Measurements from ENCODE around the gene RELCH.

The RELCH gene

GRCh38 chr18:62357079-62357719 is 170.1 kb downstream of the RELCH start:
- DNase-seq, result no peak
- H3K36me3 ChIP-seq (replicated peaks), result no peaks in the 10 kb centered on the region
- TF ChIP-seq CTCF (IDR thresholded peaks at IDR 0.05; ENCODE audit: low read depth, low read length, missing control alignments), result no peak
- no peak overlapping the region for H3K27ac ChIP-seq
- in situ Hi-C loops (cut with HindIII; ENCODE audit: low pct_ligation_motif_present, low sequenced_read_pairs), result no loop called here
- no peak overlapping the region for H3K4me3 ChIP-seq (ENCODE audit: low read depth, low read length)
- H3K27me3 ChIP-seq (replicated peaks), result no peaks in the 10 kb centered on the region

Measured in brain microvascular endothelial cell (primary cell).